HG02759 (cell line): ENCODE measurements around the gene PITPNC1.
"Not testable (repeated sequence)": the region's sequence is repeated elsewhere in the genome, so short reads cannot be mapped to it uniquely, and the experiment has no call there.

Experiments
- ATAC-seq: cut with Tn5 transposase; IDR thresholded peaks from one replicate; pipeline ENCODE4 v1.9.1; 2021; ENCODE audit warnings: mild to moderate bottlenecking, moderate library complexity; ENCODE audit not compliant: unreplicated experiment

PITPNC1 gene

DNA sequence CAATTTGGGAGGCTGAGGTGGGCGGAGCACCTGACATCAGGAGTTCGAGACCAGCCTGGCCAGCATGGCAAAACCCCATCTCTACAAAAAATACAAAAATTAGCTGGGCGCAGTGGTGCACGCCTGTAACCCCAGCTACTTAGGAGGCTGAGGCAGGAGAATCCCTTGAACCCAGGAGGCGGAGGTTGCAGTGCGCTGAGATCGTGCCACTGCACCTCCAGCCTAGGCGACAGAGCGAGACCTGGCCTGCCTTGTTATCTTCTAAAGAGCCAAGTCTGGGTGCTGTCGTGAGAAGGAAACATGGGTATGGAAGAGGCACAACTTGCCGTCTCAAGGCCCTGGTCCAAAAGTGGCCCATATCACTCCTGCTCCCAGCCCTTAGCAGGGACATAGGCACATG is 103.9 kb downstream of the PITPNC1 start:
- not testable (repeated sequence) for ATAC-seq

DNA sequence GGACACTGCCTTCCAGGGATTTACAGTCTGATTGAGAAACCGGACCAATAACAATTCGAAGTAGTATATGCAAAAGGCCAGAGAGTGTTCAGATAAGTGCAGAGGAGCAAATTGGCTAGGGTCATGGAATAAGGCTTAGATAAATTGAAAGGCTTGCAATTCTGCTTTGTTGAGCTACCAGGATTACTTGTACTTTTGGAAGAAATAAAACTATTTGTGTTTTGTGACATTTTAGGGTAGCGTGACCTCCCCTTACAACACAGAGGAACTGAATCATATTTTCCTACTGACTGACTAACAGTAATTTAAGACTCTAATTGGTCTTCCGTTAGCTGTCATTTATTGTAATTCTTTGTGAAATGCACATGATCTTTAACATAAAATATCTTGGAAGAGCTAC is 104.7 kb downstream of the PITPNC1 start:
- ATAC-seq: no peak

DNA sequence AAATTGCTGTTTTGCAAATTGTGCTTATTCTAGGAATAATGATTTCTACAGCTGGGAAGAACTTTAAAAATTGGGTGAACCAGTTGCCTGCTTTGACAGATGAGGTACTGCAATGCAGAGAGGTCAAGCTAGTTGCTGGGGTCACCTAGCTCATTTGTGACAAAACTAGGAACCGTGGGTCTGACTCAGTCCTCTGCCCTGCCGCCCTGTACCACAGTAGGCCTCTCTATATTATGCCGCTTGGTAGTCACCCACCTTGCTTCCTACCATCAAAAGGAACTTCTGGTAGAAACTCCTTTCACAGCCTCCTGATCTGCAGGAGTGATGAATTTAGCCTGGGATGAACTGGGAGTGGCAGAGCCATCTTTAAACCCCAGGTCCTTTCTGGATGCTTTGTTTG is 105.7 kb downstream of the PITPNC1 start:
- no peak for ATAC-seq

DNA sequence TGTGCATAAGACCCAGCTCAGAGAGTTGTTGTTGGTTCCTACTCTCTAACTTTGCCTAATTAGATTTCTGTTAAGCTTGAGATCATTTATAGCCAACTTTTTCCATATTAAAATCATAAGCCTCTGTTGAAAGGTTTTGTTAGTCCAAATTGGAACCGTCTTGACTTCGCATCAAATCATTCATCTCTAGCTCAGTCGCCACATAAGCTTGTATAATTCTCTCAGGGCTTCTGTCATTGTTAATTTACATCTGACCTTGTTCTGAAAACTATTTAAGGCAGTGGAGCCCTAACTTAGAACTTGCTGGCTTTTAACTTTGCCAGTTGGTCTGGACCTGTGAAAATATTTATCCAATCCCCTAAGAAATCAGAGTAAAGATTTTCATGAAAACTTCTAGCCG is 107.2 kb downstream of the PITPNC1 start:
- ATAC-seq: no peak

DNA sequence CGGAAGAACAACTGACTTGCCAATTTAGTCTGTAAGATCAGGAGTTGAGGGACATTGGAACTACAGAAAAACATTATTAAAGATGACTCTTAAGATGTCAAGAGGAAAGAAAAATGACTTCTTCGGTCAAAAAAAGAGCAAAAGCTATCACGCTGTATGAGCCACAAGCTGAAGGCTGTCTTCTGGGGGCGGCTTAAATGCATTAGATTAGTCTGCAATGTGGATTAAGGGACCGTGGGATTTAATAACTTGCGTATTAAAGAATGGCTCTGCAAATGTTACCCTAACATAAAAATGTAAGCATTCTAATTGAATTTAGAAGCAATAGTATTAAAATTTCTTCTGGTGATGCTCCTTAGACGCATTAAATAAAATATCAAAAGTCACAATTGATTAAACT is 108.6 kb downstream of the PITPNC1 start:
- ATAC-seq: no peak

DNA sequence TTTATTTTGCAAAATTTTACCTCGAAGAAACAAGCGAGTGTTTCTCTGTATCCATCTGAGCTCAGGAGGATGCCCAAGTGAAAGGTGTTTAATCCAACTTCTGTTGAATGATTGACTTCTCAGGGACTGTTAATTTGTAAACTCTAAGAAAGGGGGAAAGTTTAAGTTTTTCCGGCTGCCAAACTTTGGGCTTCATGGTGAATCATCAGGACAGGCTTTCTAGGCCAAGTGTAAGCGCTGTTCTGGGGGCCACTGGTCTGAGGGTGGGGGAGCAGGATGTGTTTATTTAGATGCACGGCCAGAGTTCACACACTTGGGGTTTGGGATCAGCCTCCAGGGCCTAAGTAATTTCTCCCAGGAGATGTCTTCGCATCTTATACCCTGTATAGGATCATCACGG is 110.4 kb downstream of the PITPNC1 start:
- no peak for ATAC-seq

DNA sequence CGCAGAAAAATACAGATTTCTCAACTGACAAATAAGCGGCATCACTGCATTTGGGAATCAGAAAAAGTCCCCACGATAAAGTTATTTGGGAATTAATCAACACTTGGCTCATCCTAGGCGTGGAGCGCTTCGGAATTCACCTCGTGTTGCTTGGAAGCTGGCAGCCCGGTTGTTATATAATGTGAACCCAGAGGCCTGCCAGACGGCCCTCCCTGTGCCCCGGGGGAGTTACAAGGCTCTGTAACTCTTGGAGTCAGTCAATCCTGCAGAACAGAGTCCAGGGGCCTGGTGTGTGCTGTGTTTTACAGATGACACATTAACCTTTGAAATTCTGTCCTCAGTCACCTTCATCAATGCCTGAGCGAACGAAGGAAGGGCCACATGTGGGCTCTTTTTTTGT is 111.1 kb downstream of the PITPNC1 start:
- ATAC-seq: no peak

DNA sequence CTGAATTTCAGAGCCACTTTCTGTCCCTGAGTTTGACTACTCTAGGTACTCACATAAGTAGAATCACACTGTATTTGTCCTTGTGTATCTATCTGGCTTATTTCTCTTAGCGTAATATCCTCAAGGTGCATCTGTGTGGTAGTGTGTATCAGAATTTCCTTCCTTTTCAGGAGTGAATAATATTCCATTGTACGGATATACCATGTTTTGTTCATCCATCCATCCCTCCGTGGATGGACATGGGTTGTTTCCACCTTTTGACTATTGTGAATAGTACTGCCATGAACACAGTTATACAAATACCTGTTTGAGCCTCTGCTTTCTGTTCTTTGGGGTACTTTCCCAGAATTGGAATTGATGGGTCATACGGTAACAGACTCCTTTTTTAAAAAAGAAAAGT is 111.7 kb downstream of the PITPNC1 start:
- ATAC-seq: no peak

DNA sequence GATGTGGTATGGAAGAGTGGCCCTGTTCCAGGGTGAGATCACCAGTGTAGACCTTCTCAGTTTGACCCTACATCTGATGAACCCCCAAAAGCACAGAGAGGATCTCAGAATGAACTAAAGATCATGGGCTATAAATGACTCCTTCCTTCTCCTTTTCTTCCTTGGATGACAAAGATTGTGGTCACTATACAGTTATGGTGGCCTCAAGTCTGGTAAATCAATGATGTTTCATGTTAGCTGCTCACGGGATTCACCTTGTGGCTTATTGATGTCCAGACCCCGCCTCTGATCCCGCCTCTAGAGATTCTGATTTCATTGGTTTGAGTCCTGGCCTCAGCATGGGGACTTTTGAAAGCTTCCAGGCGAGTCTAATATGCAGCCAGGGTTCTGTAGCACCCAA is 112.2 kb downstream of the PITPNC1 start:
- ATAC-seq: no peak

DNA sequence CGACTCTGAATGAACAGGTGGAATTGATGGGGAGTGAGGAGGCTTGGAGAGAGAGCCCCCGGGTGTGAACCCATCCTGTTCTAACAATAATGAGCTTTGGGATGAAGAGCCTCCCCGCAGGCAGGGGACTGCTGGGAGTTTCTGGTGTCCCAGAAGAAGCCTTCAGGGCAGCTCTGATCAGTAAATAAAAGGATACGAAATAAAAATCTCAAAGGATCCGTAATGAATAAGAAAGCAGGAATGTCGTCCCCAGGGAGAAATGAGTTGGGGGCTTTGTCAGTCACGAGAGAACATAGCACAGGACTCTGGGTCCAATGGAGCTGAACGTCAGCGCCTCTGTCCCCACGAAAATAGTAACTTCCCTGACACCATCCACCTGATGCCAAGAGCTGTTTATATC is 113.4 kb downstream of the PITPNC1 start:
- ATAC-seq: no peak

DNA sequence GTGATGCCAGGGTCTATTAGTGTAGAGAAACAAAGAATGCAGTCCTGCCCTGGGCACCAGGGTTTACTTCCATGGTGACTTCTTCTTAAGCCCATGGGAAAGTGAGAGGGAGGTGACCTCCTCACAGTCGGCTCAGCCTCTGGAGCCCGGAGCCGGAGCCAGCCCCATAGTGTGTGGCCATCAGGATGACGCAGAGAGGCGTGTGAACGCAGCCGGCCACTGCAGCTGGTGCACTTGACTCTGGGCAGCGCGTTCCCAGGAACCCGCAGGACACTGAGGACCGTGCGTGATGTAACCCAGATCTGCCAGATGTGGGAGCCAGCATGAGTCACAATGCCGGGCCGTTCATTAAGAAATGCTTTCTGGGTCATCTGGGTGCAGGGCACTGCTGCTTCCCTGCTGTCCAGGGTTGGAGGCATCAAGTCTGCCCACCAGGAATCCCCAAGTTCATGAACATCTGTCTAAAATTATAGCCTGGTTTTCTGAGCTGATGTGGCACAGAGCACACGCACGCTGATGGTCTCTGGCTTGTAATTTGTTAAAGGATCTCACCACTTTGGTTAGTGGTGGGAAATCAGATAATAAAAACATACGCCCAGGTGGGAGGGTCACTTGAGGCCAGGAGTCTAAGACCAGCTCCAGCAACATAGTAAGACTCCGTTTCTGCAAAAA is 114.1 kb downstream of the PITPNC1 start:
- no peak for ATAC-seq

DNA sequence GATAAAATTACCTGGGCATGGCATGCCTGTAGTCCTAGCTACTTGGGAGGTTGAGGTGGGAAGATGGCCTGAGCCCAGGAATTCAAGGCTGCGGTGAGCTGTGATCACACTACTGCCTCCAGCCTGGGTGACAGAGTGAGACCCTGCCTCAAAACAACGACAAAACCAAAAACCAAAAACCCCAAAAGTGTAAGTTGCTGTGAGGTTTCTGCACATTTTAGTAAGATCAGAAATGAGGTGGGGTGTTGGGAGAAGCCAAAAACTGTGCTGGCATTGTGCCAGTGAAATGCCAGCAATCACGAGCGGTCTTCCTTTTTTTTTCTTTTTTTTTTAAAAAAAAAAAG is 114.6 kb downstream of the PITPNC1 start:
- no peak for ATAC-seq

DNA sequence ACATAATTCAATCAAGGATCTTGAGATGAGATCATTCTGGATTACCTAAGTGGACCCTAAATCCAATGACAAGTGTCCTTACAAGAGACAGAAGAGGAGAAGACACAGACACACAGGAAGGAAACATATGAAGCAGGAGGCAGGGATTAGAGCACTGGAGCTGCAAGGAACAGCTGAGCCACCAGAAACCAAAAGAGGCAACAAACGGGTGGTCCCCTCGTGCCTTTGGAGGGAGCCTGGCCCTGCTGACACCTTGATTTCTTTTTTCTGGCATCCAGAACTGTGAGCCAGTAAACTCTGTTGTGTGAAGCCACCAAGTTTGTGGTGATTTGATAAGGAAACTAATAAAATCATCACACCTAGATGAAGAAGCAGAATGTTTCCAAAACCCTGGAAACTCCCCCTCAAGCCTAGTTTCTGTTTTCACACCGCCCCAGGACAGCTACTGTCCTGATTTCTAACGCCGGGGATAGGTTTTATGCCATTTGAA is 115.2 kb downstream of the PITPNC1 start:
- ATAC-seq: no peak

DNA sequence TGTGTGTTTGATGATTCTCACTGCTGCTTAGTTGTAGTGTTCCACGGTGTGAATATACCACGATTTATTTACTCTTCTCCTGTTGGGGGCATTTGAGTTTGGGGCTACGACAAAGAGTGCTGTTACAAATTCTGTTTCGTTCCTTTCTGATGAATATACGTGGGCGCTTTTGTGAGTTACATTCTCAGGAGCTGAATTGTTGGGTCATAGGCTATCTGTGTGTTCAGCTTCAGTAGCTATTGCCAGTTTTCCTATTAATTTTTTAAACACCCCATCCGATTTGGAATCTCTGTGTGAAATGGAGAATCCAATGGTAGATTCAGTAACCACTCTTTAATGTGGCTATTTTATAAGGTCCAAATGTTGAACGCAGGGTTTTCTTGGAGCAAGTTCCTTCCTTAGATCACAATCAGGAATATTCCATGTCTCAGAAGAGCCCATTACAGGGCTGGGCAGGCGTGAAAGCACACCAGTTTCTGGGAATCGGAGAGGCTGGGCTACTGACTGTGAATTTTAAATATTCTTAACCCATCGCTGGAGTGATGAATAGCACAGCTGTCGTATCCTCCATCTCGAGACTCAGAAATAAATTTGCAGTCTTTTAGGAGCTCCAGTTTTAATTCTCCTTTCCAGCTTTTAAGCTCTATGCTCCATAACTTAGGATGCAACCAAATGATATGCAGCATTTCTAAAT is 115.9 kb downstream of the PITPNC1 start:
- no peak for ATAC-seq

DNA sequence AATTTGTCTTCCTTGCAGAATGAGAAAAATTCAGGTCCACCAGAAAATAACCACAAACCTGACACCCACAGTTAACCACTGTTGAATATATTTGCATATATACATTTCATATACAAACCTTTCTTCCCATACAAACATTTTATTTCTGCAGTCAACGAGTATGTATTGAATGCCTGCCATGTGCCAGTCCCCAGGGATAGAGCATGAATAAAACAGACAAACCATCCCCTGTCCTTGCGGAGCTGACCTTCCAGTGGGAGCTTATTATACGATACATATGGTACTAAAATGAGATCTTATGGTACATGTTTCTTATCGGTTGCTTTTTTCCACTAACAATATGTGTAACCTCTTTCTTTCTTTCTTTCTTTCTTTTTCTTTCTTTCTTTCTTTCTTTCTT is 116.7 kb downstream of the PITPNC1 start:
- ATAC-seq: no peak

DNA sequence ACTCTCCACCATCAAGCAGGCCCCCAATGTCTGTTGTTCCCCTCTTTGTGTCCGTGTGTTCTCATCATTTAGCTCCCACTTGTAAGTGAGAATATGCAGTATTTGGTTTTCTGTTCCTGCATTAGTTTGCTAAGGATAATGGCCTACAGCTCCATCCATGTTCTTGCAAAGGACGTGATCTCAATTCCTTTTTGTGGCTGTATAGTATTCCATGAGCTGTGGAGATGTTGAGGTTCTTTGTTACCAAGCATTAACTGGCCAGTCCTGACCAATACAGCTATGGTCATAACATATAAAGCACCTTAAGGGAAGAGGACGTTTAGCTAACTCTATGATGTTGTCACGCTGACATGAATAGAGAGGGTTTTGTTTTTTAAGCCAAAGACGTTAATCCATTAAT is 118.5 kb downstream of the PITPNC1 start:
- ATAC-seq: not testable (repeated sequence)

DNA sequence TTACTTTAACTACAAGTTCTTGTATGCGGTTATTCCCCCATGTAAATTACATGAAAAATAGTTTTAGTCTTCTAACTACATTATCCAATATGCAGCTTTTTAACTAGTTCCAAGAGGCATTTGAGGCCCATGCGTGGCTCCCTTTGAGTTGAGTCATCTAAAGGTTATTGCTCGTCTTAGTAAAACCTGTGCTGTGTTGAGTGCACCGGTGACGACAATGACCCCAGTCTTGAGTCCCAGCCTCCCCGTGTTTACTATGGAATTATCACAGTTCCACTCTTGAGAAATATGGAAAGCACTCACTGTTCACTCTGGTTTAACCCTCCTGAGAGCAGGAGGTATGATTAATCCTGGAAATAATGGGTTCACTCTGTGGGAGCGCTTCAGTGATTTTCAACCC is 119.2 kb downstream of the PITPNC1 start:
- ATAC-seq: no peak

DNA sequence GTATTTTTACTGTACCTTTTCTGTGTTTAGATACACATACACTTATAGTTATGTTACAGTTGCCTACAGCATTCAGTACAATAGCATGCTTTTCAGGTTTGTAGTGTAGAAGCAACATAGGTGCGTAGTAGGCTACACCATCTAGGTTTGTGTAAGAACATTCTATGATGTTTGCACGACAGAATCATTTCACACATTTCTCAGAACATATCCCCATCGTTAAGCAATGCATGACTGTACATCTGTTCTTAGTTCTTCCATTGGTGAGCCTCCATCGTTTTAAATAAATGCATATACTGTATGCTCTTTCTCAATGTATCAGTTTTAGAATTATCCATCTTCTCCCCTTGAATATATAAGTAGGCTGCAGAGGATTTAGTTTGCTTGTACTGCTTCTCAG is 122.6 kb downstream of the PITPNC1 start:
- no peak for ATAC-seq

DNA sequence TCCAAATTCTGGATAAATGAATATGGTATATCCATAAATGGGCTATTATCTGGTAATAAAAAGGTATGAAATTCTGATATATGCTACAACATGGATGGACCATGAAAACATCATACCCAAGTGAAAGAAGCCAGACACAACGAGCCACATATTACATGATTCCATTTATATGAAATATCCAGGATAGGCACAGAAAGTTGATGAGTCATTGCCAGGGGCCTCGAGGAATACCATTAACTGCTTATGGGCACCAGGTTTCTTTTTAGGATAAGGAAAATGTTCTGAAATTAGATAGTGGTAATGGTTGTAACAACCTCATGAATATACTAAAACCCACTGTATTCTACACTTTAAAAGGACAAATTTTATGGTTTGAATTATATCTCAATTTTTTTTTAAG is 123.2 kb downstream of the PITPNC1 start:
- ATAC-seq: no peak

DNA sequence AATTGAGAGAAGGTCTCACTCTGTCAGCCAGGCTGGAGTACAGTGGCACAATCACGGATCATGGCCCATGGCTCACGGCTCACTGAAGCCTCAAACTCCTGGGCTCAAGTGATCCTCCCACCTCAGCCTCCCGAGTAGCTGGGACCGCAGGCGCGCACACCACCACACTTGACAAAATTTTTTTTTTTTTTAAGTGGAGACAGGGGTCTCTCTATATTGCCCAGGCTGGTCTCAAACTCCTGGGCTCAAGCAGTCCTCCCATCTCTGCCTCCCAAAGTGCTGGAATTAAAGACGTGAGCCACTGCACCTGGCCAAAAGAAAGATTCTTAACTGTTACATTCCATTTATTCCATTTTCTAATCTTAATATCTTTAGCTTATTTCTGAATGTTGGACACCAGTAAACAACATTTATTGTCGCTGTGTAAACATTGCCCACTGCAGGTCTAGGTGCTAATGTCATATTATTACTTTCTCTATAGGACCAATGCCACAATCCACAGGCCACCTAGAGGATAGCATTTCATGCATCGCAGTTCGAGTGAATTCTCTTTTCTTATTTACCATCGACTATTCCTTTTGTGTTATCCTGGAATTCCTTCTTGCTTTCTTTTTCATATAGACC is 123.7 kb downstream of the PITPNC1 start:
- ATAC-seq: no peak

DNA sequence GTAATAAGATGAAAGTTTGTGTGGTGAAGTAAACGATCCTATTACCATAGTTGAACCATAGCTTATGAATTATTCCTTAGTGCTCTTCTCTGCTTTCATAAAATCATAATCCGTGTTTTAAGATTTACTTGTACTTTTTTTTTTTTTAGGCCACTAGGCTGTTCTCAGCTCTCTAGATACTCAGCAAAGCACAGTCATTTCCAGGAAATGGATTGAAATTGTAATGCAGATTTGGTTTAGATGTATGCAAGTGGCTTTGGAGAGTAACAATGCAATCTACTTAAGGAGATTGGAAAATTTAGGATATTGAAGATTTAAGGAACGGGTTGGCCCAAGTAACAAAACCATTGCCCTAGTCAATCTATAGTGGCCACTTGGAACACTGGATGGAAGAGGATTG is 125.1 kb downstream of the PITPNC1 start:
- ATAC-seq: no peak

DNA sequence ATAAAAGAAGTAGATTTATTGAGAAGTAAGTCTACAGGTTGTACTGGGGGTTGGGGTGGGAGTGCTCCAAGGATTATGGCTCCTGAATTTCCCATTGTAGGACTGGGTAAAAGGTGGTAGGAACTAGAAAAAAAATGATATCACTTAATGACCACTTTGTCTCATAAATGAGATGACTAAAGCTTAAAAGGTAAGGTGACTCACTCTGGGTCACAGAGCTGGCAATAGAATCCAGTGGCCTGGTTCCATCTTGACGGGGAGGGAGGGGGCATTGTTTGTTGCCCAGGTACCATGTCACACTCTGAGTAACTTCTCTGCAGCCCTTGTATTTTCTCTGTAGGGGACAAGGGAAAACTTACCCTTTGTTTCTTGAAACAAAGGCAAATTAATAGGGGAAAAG is 126.1 kb downstream of the PITPNC1 start:
- ATAC-seq: no peak
